Neutrophil (primary cell): ENCODE results near the gene PSG7.
"Not testable (repeated sequence)": the region's sequence is repeated elsewhere in the genome, so short reads cannot be mapped to it uniquely, and the experiment has no call there.

Source experiments
- H3K27ac ChIP-seq: fragments of 200-600 bp; sonication (generic); 2 replicates; pipeline ENCODE4 v1.5.1; 2016; ENCODE audit warnings: mild to moderate bottlenecking, moderate library complexity
- H3K27me3 ChIP-seq: fragments of 200-600 bp; sonication (generic); 2 replicates; pipeline ENCODE4 v1.6.0; 2016; ENCODE audit warnings: mild to moderate bottlenecking
- H3K36me3 ChIP-seq: fragments of 200-600 bp; sonication (generic); 2 replicates; pipeline ENCODE4 v1.5.1; 2017
- H3K4me1 ChIP-seq, 2 experiments: fragments of 200-600 bp in 1 of 2; sonication (generic) in 1 of 2; 1 replicate in 1 of 2; 2 replicates in 1 of 2; pipeline versions ENCODE4 v1.5.1 to v1.6.1; 2013 to 2016; ENCODE audit warnings: low read depth in 1 of 2, low read length in 1 of 2, mild to moderate bottlenecking in 1 of 2, moderate library complexity in 1 of 2; ENCODE audit not compliant: control insufficient read depth in 1 of 2, insufficient read depth in 1 of 2
- H3K4me3 ChIP-seq, 2 experiments: fragments of 200-600 bp in 1 of 2; sonication (generic) in 1 of 2; 1 replicate in 1 of 2; 2 replicates in 1 of 2; pipeline ENCODE4 v1.5.1; 2013 to 2016; ENCODE audit warnings: low read depth in 1 of 2, low read length in 1 of 2, mild to moderate bottlenecking in 1 of 2, moderate library complexity in 1 of 2
- H3K9me3 ChIP-seq: fragments of 200-600 bp; sonication (generic); 2 replicates; pipeline ENCODE4 v1.5.1; 2016
- TF ChIP-seq, protein P1 (sequence below): fragments of 200-600 bp; sonication (generic); IDR thresholded peaks from 2 replicates; pipeline ENCODE4 v1.5.1; 2016; ENCODE audit warnings: antibody characterized with exemption

Gene PSG7

DNA sequence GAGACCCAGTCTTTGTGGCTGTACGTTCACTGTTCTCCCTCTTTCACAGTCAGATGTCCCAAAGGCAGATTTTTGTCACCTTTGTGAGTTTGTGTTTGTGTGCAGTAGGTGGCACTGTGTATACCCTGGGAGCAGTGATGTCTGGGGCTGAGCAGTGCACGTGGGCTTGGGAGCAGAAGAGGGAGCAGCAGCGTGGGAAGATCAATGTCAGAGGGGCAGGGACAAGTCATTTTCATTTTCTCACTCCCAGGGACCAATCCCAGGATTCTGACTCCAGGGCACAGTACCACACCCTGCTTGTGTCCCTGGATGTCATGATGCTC, 17.3 kb downstream of the PSG7 start:
- H3K4me1 ChIP-seq, result no peaks in the 10 kb centered on the region
- H3K4me3 ChIP-seq, result no peak overlapping the region
- no peaks in the 10 kb centered on the region for H3K36me3 ChIP-seq
- H3K27me3 ChIP-seq, result no peaks in the 10 kb centered on the region
- no peaks in the 10 kb centered on the region for H3K9me3 ChIP-seq
- TF ChIP-seq, protein P1, sequence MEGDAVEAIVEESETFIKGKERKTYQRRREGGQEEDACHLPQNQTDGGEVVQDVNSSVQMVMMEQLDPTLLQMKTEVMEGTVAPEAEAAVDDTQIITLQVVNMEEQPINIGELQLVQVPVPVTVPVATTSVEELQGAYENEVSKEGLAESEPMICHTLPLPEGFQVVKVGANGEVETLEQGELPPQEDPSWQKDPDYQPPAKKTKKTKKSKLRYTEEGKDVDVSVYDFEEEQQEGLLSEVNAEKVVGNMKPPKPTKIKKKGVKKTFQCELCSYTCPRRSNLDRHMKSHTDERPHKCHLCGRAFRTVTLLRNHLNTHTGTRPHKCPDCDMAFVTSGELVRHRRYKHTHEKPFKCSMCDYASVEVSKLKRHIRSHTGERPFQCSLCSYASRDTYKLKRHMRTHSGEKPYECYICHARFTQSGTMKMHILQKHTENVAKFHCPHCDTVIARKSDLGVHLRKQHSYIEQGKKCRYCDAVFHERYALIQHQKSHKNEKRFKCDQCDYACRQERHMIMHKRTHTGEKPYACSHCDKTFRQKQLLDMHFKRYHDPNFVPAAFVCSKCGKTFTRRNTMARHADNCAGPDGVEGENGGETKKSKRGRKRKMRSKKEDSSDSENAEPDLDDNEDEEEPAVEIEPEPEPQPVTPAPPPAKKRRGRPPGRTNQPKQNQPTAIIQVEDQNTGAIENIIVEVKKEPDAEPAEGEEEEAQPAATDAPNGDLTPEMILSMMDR, result no peak
- no peak overlapping the region for H3K27ac ChIP-seq

DNA sequence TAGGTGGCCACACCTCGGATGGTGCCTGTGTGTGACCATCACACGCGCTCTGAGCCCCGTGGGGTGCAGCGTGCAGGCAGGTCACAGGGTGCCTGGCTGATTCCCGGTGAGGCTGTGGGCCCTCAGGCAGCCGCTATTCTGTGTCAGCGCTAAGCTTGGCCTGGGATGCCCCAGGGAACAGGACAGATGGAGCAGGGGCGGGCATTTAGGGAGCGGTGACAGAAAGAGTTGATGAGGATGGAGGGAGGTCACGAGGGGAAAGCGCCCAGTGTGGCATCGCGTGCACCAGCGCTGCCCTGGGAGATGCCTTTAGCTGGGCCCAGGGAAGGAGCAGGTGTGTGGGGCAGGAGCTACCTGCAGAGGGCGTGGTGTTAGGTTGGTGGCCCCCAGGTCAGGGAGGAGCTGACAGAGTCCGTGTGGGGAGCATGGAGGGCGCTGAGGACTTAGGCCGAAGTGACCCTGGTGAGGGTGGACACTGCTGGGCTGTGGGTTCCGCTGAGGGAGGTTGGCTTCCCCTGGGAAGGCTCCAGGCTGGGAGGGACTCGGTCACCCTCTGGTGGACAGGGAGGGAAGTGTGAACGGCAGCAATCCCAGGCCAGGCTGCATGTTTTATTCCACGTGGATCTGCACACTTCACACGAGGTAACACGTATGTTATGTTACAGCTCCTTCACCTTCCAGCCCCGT, 17.8 kb downstream of the PSG7 start:
- not testable (repeated sequence) for H3K9me3 ChIP-seq, H3K27ac ChIP-seq, H3K4me1 ChIP-seq, H3K36me3 ChIP-seq, H3K4me3 ChIP-seq, H3K27me3 ChIP-seq

DNA sequence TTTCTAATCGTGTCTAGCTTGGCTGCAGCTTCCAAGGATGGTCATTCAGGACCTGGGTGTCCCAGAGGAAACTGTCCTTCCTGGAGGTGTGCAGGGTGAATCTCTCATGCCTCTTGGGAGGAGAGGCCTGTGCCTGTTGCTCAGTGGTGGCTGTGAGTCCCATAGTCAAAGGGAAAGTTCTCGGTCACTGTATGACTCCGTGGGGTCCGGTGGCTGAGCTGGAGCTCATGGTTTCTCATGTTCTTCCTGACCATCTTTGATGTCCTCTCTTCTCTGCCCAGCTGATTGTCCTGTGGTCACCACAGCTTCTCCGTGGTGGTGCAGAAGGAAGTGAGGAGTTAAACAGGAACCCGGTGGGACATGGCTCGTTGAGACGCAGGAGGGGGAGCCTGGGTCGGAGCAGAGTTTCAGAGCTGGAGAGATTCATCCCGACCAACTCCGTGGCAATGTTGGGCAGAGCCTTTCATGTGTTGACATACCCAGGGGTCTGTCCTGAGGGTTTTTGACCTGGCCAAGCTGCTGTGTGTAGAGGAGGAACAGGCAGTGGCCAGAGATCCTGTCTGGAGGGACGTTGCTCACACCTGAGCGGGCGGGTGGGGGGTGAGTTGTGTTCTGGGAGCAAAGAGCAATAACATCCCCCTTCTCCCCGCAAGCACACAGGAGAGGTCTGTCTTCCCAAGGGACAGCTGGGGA, 18.5 kb downstream of the PSG7 start:
- not testable (repeated sequence) for H3K27ac ChIP-seq, H3K36me3 ChIP-seq, H3K9me3 ChIP-seq

DNA sequence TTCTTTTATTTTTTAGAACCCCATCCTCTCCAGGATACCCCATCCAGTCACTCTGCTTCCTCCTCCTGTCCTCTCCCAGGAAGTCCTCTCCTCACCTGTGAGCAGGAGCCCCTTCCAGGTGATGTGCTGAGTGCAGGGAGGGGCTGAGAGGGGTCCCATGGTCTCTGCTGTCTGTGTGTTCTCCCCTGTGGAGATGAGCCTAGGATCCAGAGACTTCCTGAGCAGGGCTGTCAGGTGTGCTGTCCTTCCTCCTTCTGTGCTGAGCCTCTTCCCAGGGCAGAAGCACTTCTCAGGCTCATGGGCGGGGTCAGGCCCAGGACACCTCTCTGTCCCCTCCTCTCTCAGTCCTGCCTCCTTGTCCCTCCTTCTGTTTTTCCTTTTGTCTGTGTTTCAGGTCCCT, 19.4 kb downstream of the PSG7 start, which contains the start of gene PSG6:
Gene PSG6 (minus strand): TSS at position 261 of the 400 bp plus-strand sequence. CDS start 102 bp downstream, at position 159.
- not testable (repeated sequence) for H3K4me3 ChIP-seq, H3K36me3 ChIP-seq, H3K27me3 ChIP-seq, H3K27ac ChIP-seq, H3K4me1 ChIP-seq, H3K9me3 ChIP-seq

More for the DNA sequence above, 18.5 kb downstream of the PSG7 start:
- H3K4me3 ChIP-seq, H3K4me1 ChIP-seq, H3K27me3 ChIP-seq: not testable (repeated sequence)

DNA sequence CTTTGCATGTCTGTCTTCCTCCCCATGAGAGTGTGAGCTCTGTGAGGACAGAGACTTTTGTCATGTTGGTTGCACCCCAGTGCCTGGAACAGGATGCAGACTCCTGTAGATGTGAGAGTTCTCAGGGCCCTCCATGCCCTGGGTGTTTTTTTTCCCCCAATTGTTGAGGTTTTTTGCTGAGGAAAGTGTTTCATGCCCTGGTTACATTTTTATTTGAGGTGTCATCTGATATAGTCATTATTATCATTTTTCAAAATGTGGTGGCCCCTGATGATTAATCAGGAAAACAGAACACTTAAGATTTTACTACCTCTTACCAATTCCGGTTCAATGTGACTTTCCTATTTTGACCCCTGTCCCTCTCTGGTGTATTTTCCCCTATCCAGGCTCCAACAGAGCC, 20.1 kb downstream of the PSG7 start:
- H3K9me3 ChIP-seq, H3K4me3 ChIP-seq, H3K4me1 ChIP-seq, H3K36me3 ChIP-seq, H3K27me3 ChIP-seq, H3K27ac ChIP-seq: not testable (repeated sequence)

DNA sequence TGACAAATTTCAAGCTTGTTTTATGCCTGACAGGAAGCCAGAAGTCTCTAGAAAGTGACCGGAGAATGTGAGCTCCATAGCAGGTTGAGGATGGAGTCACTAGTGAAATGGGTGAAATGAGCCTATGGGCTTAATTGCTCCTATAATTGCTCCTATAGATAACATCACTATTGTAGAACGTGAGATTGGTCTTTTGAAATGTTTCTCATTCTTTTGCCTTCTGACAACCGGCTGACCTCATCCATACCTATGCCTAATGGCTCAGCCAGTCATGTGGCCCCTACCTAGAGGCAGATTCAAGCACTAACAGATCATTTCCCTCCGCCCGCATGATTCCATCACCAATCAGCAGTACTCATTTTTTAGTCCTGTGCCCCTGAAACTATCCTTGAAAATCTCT, 23.5 kb downstream of the PSG7 start:
- not testable (repeated sequence) for H3K36me3 ChIP-seq, H3K4me3 ChIP-seq, H3K27ac ChIP-seq, H3K9me3 ChIP-seq, H3K4me1 ChIP-seq, H3K27me3 ChIP-seq

DNA sequence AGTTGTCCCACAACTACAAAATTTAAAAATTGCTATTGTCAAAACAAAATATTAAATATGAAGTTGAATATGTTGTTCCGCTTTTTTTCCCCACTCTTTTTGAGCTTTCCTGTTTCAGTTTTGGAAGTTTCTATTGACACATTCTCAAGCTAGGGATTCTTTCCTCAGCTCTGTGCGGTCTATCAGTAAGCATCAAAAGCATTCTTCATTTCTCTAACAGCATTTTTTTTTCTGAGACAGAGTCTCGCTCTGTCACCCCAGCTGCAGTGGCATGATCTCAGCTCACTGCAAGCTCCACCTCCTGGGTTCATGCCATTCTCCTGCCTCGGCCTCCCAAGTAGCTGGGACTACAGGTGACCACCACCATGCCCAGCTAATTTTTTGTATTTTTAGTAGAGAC, 24.1 kb downstream of the PSG7 start:
- not testable (repeated sequence) for H3K4me1 ChIP-seq, H3K9me3 ChIP-seq, H3K36me3 ChIP-seq, H3K27ac ChIP-seq, H3K27me3 ChIP-seq, H3K4me3 ChIP-seq

DNA sequence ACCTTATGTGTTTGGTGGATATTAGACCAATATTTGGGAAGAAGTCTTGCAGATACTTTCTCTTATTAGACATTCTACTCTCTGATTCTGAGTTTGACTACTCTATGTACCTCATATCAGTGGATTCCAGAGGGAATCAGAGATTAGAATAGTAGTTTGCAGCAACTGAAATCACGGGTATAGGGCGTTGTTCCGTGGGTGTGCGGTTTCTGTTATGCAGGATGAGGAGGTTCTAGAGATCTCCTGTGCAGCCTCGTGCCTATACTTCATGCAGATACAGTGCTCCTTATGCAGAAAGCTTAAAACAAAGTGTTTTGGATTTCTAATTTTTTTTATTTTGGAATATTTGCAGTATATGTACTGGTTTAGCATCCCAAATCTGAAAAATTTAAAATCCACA, 25.3 kb downstream of the PSG7 start:
- H3K9me3 ChIP-seq, H3K27me3 ChIP-seq, H3K4me1 ChIP-seq, H3K27ac ChIP-seq, H3K36me3 ChIP-seq, H3K4me3 ChIP-seq: not testable (repeated sequence)

DNA sequence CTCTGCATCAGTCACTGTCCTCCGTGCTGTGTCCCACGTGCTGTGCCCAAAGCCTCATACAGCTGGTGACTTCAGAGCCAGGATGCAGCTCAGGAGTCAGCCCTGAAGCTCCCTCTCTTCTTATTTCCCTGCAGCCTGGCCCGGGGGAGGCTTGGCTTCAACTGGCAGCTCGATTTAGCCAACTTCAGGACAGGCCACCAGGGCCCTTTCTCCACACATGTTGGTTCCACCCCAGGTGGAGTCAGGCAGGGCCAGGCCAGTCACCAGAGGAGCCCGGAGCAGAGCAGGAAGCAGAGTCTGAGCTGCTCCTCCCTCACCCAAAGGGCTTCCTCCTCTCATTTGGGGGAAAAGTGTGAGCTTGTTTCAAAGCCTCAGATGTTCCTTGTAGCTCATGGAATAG, 30.8 kb downstream of the PSG7 start:
- not testable (repeated sequence) for H3K9me3 ChIP-seq, H3K36me3 ChIP-seq, H3K4me1 ChIP-seq, H3K4me3 ChIP-seq, H3K27me3 ChIP-seq, H3K27ac ChIP-seq

DNA sequence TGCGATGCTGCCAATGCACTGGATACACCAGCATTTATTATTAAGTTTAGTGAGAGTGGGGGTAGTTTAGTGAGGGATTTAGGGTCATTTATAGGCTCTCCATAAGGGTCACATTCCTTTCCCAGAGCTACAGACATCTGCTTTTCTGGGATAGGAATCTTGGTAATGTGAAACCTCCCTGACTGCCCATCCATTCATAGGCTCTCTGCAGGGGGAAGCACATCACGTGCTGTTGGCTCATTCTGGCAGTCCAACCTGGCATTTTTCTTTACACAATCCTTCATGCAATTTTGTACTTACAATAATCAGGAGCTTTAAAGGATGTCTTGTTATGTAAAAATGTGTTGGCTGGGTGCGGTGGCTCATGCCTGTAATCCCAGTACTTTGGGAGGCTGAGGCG, 36.4 kb downstream of the PSG7 start:
- not testable (repeated sequence) for H3K36me3 ChIP-seq, H3K27ac ChIP-seq, H3K4me3 ChIP-seq, H3K4me1 ChIP-seq, H3K27me3 ChIP-seq, H3K9me3 ChIP-seq

DNA sequence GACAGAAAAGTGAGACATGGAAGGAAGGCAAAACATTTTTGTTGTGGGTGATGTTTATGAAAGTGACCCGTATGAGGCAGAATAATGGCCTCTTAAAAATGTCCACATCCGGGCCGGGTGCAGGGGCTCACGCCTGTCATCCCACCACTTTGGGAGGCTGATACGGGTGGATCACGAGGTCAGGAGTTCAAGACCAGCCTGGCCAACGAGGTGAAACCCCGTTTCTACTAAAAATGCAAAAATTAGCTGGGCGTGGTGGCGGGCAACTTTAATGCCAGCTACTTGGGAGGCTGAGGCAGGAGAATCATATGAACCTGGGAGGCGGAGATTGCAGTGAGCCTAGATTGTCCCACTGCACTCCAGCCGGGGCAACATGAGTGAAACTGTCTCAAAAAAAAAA, 37.3 kb downstream of the PSG7 start:
- not testable (repeated sequence) for H3K4me3 ChIP-seq, H3K27me3 ChIP-seq, H3K27ac ChIP-seq, H3K4me1 ChIP-seq, H3K9me3 ChIP-seq, H3K36me3 ChIP-seq

DNA sequence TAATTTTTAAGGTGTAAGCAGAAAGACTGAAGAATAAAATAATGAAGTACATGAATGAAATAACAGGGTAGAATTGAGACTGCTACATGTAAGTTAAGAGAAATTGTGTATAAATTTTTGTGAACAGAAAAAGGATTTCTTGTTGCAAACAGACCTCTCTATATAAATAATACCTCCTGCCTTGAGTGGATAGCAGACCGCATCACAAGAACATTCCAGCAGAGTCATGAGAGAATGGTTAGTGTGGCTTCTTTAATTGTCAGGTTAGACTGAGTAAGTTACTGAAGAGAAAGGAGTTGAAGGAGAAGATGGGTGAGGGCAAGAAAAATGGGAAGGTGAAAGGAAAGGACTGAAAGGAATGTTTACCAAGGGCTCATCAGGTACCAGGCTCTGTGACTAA, 37.9 kb downstream of the PSG7 start:
- not testable (repeated sequence) for H3K27me3 ChIP-seq, H3K4me1 ChIP-seq, H3K36me3 ChIP-seq, H3K9me3 ChIP-seq, H3K4me3 ChIP-seq, H3K27ac ChIP-seq

DNA sequence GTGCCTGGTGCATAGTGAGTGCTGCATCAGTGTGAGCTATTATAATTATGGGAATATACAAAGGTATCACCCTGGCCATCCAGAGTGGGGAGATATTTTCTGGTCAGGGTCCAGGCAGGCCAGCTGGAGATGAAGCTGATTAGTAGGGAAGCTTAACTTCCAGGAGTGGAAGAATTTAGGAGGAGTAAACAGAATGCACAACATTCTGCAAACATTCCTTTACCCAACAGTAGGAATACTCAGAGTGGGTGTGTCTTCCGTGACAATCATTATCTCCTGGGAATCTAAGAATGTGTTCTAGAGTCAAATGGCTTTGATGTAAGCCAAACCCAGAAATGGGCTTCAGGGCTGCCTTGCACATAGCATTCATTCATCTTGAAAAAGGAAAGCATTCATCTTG, 38.4 kb downstream of the PSG7 start:
- H3K4me1 ChIP-seq, H3K27ac ChIP-seq, H3K36me3 ChIP-seq, H3K9me3 ChIP-seq, H3K4me3 ChIP-seq, H3K27me3 ChIP-seq: not testable (repeated sequence)
